GM19025 (cell line): ENCODE results near the gene GYS1.

ENCODE experiments used
- ATAC-seq: cut with Tn5 transposase; IDR thresholded peaks from one replicate; pipeline ENCODE4 v1.9.1; 2021; ENCODE audit warnings: mild to moderate bottlenecking, low read depth, moderate library complexity; ENCODE audit not compliant: unreplicated experiment

The GYS1 gene

DNA sequence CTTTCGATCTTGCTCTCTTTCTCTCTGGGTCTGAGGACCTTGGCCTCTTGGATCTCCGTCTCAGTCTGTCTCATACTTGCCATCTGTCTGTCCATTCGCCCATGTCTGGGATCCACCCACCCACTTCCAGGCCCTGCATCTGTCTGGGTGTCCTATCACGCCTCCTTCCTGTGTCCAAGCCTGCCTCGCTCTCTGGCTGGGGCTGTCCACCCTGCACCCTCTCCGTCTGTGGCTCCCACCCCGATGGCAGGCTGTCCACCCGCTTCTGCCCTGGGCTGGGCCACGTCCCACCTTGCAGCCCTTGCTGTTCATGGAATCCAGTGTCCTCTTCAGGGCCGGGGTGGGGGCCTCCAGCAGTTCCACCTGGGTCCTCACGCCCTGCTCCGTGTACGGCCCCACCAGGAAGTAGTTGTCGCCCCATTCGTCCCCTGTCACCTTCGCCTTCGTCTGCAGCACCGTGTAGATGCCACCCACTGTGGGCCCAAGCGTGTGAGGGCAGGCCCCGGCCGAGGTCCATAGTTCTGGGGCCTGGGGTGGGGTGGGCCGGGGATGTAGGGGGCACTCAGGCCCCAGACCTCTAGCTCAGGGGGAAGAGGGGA is 2.0 kb downstream of the GYS1 start:
- ATAC-seq = no peak

DNA sequence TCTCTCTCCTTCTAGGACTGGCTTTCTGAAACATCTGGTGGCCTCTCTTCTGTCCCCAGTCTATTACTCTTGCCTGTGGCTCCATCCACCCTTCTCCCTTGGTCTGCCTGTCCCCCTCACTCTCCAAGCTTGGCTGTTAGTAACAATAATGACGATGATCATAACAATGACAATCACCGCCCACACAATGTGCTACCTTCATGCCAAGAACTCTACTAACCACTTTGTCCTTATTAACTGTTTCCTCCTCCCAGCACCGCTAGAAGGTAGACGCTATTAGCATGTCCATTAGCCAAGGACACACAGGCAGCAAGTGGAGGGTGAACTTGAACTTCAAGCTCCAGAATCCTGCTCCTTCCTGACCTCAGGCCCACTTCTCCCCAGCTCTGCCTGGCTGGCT is 2.7 kb downstream of the GYS1 start:
- ATAC-seq = no peak

DNA sequence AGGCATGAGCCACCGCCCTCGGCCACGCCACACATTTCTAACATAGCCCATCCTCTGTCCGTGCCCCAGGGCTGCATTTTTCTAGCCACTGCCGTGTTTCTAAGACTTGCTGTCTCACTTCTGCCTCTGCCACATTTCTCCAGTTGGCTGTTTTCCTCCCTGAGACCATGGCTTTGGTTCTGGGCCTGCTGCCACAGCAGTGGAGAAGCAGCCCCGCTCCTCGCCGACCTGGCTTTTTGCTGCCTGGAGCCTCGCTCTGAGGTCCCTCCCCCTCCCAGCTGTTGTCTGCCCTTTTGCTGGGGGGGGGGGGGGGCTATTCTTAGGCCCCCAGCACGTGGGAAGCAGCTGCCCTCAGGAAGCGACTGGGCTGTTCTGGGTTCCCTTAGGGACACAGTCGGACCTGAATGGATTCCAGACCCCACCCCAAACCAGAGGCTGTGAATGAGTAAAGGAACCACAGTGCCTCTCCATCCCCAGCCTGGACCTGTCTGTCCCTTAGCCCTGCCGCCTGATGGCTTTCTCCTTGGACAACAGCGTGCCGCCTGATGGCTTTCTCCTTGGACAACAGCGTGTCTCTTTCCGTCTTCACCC is 3.3 kb downstream of the GYS1 start:
- no peak for ATAC-seq

DNA sequence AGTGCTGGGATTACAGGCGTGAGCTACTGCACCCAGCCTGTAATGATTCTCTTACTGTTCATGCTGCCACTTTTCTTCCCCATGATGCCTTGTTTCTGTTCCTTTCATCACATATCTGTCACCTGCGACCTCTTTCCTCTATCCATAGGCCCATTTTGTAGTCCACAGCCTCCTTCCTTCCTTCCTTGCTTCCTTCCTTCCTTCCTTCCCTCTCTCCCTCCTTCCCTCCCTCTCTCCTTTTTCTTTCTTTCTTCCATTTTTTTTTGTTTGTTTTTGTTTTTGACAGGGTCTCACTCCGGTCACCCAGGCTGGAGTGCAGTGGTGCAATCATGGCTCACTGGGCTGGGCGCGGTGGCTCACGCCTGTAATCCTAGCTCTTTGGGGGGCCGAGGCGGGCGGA is 4.2 kb downstream of the GYS1 start:
- no peak for ATAC-seq

DNA sequence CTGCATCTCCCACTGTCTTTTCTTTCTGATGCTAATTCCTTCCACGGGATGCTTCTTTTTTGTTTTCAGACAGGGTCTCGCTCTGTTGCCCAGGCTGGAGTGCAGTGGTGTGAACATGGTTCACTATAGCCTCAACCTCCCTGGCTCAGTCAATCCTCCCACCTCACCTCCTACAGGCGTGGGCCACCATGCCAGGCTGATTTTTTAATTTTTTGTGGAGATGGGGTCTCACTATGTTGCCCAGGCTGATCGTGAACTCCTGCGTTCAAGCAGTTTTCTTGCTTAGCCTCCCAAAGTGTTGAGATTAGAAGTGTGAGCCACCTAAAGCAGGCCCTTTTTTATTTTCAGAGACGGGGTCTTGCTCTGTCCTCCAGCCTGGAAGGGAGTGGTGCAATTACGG is 4.8 kb downstream of the GYS1 start:
- no peak for ATAC-seq

DNA sequence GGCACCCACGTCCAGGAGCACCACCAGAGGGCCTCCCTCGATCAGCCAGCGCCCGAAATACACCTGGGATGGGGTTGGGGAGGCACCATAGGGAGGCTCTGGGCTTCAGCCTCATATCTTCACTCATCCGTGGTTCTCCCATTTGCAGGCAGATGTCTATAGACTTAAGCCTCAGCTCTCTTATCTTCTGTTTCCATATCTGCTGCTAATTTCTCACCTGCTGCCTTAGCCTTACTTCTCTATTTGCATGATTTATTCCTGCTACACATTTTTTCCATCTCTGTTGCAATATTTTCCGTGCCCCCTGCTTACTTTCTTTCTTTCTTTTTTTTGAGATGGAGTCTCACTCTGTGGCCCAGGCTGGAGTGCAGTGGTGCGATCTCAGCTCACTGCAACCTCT is 5.8 kb downstream of the GYS1 start:
- no peak for ATAC-seq

DNA sequence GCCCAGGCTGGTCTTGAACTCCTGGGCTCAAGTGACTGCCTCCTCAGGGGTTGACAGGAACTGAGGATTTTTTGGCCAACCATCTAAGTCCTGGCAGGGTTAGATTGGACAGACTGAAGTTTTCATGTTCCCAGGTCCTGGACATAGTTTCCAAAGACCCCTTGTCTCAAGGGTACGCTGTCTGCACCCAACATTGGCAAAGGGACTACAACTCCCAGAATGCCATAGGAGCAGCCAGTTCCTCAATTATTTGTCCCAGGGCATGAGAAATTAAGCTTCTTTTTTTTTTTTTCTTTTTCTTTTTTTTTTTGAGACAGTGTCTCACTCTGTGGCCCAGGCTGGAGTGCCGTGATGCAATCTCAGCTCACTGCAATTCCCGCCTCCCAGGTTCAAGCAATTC is 6.9 kb downstream of the GYS1 start:
- no peak for ATAC-seq

DNA sequence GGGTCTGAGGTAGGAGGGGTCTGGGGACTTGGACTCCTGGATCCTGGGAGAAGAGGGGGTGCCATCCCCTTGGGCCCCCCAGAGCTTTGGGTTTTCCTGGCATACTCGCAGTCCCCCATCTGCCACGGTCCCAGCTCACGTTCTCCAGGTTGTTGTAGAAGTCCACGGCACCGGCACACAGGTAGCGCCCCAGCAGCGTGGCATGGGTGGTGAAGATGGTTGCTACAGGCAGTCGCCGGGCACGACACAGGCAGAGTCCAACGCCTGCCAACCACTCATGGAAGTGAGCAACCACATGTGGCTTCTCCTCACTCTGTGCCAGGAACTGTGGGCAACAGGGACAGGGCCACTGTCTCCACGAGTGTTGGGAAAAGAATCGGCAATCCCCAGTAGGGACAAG is 7.4 kb downstream of the GYS1 start:
- no peak for ATAC-seq

DNA sequence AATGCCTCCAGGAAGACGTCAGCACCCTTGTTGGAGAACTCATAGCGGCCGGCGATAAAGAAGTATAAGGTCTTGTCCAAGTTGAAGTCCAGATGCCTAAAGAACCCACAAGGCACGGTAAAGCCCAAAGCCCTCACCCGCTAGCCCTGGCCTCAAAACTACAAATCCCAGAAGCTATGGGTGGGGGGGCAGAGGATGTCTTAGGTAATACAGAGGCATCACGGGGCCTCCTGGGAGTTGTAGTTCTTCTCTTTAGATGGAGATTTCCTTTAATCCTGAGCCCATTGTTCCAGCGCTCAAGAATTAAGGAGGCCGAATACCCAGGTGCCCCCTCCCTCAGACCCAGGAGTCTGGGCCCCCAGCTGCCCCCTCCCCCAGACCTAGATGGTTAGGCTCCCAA is 10.8 kb downstream of the GYS1 start:
- ATAC-seq = no peak

DNA sequence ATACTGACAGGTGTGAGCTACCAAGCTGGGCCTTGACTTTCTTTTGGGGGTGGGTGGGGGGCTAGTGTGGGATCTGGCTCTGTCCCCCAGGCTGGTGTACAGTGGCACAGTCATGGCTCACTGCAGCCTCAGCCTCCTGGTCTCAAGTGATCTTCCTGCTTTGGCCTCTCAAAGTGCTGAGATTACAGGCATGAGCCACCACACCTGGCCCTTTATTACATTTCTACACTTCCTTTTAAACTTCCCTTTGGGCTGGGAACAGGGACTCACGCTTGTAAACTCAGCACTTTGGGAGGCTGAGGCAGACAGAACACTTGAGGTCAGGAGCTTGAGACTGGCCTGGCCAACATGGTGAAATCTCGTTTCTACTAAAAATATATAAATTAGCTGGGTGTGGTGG is 16.0 kb downstream of the GYS1 start:
- ATAC-seq = no peak

DNA sequence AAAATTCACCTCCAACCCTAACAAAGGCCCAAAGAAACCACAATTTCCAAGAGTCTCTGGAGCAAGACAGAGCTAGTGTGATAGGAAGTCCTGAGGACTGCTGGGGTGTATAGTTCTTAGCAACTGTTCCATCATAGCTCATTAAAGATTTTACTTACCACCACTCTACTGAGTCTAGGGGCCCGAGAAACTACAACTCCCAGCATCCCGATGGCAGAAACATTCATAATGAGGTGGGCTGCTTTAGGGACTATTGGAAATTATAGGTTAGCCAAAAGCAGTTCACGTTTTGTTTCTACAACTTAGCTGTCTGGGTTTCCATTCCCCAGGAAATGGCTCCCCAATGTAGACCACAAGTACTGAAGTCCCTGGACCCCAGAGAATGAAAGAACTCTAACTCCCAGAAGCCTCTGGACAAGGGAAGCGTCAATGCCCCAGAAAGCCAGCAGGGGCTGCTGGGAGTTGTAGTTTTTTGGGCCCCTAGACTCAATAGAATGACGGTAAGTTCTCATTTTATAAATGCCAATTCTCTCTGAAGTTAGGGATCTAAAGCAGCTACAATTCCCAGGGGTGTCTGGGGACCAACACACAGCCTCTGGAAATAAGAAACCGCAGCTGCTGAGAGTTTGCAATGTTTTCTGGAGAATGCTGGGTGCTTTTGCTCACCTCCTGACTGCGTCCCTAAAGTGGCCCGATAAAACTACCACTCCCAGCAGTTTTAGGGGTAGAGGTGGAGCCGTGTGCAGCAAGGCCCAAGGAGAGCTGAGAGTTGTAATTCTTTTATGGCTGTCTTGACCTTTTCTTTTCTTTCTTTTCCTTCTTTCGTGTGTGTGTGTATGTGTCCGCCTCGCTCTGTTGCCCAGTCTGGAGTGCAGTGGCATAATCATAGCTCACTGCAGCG is 16.9 kb downstream of the GYS1 start:
- no peak for ATAC-seq

DNA sequence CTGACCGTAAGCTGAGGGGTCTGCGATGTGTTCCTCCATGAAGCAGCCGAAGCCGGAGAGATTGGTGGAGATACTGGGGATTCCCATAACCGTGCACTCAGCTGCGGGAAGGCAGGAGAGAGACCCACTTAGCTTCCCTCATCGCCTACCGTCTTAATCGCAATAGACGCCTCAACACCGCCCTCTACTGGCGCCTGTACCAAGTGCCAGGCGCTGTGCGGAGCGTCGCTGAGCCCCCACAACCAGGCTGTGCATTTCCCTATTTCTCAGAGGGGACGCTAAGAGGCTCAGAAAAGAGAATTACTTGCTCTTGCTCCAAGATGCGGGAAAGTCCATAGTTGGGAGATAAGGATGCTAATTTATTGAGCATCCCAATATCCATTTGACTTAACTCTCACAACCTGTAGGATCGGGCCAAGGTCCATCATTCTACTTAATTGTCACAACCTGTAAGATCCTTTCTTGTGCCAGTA is 22.1 kb downstream of the GYS1 start:
- no peak for ATAC-seq

DNA sequence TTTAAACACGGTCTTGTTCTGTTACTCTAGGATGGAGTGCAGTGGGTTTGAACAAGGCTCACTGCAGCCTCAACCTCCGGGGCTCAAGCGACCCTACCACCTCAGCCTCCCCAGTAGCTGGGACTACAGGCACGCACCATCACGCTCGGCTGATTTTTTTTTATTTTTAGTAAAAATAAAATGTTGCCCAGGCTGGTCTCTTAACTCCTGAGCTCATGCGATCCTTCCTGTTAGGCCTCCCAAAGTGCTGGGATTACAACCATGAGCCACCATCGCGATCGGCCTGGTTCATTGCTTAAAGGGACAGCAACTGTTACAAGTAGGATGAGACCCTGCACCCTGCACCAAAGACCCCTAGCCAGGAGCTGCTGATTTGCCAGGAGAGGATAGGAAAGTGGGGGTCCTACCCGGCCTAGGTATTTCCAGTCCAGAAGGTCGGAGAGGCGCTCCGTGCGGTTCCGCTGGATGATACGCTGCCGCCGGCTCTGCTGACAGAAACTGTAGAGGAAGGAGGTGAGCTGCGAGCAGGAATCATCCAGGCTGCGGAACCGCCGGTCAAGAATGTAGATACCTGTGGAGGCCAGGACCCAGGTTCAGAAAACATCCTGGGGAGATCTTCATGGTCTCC is 22.9 kb downstream of the GYS1 start:
- ATAC-seq = no peak

DNA sequence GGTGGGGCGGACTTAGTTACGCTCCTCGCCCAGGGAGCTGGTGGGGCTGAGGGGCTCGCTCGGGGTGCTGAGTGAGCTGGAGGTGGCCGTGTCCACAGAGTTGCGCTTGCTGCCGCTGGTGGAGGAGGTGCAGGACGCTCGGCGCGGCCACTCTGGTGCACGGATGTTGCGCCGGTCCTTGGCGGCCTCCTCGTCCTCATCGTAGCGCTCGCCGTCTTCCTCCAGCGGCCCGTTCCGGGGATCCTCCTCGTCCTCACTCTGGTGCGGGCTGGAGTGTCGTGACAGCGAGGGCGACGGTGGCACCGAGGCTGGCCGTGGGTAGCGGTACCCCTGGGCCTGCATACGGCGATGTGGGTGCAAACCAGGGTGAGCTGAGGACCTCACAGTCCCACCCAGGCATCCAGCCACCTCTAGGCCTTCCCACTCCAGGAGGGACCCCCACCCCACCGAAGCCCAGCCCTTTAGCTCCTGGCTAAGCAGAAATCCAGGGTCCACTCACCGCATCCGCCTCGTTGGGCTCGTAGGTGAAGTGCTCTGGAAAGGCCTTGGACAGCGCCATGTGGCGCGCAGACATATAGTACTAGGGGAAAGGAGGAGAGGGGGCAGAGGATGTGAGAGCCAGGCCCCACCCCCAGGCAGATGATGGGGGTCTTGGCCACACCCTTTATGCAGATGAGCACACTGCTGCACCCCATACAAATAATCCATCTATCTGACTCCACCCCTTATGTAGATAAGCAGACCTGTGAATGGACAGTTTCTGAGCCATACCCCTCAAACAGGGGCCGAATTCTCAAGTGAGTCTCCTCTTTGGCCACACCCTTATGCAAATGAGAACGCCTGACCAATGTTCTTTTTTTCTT is 23.6 kb downstream of the GYS1 start:
- no peak for ATAC-seq

DNA sequence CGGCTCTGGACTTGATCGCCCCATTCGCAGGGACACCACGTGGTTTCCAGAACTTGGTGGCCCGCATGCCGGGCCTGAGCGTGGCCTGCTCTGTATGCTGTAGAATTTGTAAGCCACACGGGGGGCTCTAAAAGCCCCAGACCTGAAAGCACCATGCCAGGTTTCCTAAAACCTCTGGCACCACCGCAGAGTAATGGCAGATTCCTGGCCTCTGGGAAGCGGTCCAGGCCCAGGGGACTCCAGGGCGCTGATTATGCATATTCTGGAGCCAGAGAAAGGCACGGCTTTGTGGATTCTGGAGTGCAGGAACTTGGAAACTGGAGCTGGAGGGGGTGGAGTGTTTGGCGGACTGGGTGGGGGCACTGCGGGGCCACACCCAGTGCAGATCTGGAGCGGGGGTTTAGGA is 24.3 kb downstream of the GYS1 start:
- no peak for ATAC-seq

DNA sequence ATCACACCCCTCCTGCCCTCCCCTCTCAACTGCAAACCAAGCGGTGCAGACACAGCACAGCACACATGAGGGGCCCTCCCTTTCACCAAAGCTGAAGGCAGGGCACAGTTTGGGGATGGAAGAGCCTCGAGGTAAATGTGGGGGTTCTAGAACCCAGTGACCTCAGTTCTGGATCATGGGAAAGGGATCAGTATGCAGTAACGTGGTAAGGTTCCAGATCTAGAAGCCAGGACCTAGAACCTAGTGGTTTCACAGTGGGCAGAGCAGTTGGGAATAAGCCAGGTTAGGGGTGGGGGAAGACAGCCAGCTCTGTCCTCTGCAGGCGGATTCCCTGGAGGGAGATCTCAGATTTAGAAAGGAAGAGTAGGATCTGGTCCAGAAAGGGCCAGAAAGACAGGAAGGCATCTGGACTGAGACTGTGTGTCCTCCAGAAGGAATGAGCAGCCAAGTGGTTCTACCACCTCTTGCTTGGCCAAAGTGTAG is 24.9 kb downstream of the GYS1 start:
- ATAC-seq = no peak

DNA sequence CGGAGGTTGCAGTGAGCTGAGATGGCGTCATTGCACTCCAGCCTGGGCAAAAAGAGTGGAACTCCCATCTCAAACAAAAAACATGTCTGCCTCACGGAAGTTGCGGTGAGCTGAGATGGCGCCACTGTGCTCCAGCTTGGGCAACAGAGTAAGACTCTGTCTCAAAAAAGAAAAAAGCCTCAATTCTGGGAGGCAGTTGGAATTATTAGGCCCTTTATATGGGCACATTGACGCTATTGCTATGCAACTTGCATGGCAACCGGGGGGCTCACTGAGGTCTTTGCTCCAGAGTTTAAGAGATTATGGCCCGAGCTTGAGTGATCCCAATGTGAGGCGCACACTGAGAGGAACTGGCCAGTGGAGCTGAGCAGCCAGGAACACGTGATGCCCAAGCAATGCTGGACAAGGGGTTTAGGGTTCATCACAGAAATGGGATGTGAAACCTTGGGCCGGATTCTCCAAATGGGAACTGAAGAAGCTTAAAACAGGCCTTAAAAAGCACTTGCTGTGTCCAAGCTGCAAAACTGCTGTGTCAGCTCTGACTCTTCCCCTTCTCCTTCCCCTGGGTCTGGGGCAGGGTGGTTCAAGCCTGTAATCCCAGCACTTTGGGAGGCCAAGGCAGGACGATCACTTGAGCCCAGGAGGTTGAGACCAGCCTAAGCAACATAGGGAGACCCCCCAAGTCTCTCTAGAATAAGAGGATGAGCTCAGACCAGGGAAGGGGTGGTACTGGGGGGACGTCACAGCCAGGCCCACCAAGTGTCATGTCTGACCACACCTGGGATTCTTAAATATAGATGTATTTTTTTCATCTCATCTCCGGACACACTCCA is 25.5 kb downstream of the GYS1 start:
- no peak for ATAC-seq

DNA sequence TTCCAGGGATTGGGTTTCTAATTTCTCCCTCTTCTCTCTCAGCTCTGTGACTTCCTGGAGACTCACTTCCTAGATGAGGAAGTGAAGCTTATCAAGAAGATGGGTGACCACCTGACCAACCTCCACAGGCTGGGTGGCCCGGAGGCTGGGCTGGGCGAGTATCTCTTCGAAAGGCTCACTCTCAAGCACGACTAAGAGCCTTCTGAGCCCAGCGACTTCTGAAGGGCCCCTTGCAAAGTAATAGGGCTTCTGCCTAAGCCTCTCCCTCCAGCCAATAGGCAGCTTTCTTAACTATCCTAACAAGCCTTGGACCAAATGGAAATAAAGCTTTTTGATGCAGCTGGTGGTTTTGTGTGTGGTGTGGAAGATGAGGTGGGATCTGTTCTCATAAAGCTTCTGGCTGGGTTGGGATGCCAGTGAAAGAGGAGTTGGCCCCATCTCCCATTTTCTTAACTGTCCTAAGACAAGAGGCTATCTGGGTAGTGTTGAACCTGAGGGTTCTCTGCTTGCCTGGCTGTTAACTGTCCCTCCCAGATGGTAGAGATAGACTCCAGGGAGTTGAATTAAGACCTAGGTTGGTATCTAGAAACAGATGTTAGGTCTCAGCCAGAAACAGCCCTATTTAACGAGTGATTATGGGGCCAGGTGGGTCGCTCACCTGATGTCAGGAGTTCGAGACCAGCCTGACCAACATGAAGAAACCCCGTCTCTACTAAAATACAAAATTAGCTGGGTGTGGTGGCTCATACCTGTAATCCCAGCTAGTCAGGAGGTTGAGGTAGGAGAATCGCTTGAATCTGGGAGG is 26.4 kb downstream of the GYS1 start:
- ATAC-seq = no peak
